Brain microvascular endothelial cell (primary cell): ENCODE measurements around the gene EME1.

Experiments used
- DNase-seq: peaks from one replicate; pipeline ENCODE4 v3.0.0-alpha.2; 2020
- H3K27ac ChIP-seq: fragments of 250-450 bp; sonication (Bioruptor Pico); 2 replicates; pipeline ENCODE4 v1.5.1; 2020; ENCODE audit warnings: mild to moderate bottlenecking, moderate library complexity
- H3K27me3 ChIP-seq: fragments of 250-450 bp; sonication (Bioruptor Pico); replicated peaks from 2 replicates; pipeline ENCODE4 v1.5.1; 2020; ENCODE audit warnings: mild to moderate bottlenecking
- H3K36me3 ChIP-seq: fragments of 250-450 bp; sonication (Bioruptor Pico); replicated peaks from 2 replicates; pipeline ENCODE4 v1.5.1; 2020; ENCODE audit warnings: mild to moderate bottlenecking
- H3K4me3 ChIP-seq: 2 replicates; pipeline ENCODE4 v1.5.1; 2011; ENCODE audit warnings: low read depth, mild to moderate bottlenecking, control low read depth, low read length, moderate library complexity
- in situ Hi-C: cut with HindIII; loops from 2 replicates; pipeline ENCODE4 v1.10.0; 2017; ENCODE audit warnings: low sequenced_read_pairs, low pct_ligation_motif_present
- TF ChIP-seq, protein P1 (sequence below): IDR thresholded peaks from 2 replicates; pipeline ENCODE4 v1.5.1; 2011; ENCODE audit warnings: low read depth, mild to moderate bottlenecking, moderate library complexity, low read length, control low read depth, inconsistent platforms; ENCODE audit errors: missing control alignments

Gene EME1

DNA sequence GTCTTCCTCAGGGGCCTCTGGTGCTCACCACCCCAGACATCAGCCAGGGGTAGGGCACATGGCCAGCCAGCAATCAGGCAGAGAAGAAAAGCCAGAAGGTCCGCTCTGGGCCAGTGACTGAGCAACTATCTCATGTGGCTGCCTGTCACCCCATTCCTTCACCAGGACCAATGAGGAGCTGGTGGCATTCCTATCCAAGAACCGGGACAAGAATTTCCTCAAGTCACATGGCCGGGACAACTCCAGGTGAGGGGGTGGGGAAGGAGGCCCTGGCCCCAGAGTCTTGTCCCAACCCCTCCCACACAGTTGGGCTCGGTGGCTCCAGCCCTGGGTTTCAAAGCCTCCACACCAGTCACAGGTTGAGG, 17.7 kb upstream of the EME1 start:
- in situ Hi-C loops, result no loop called here
- no peak overlapping the region for H3K27ac ChIP-seq
- H3K36me3 ChIP-seq, result peaks cover 52% of the 10 kb centered on the region

DNA sequence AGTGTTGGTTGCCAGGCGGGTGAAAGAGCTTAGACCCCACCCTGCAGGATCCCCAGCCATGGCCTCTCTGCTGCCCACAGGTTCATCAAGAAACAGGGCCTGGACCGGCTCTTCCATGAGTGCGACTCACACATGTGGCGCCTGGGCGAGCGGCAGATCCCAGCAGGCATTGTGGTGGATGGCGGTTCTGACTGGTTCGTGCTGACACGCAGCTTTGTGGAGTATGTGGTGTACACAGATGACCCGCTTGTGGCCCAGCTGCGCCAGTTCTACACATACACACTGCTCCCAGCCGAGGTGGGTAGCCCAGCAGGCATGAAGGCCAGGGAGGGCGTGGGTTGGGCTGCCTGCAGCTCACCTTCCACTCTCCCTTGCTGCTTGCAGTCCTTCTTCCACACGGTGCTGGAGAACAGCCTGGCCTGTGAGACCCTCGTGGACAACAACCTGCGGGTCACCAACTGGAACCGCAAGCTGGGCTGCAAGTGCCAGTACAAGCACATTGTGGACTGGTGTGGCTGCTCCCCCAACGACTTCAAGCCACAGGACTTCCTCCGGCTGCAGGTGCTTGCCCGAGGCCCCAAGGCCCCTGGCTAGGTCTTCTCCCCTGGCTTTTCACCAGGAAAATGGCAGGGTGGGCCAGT, 17.2 kb upstream of the EME1 start:
- H3K27me3 ChIP-seq, result no peaks in the 10 kb centered on the region
- TF ChIP-seq, protein P1, sequence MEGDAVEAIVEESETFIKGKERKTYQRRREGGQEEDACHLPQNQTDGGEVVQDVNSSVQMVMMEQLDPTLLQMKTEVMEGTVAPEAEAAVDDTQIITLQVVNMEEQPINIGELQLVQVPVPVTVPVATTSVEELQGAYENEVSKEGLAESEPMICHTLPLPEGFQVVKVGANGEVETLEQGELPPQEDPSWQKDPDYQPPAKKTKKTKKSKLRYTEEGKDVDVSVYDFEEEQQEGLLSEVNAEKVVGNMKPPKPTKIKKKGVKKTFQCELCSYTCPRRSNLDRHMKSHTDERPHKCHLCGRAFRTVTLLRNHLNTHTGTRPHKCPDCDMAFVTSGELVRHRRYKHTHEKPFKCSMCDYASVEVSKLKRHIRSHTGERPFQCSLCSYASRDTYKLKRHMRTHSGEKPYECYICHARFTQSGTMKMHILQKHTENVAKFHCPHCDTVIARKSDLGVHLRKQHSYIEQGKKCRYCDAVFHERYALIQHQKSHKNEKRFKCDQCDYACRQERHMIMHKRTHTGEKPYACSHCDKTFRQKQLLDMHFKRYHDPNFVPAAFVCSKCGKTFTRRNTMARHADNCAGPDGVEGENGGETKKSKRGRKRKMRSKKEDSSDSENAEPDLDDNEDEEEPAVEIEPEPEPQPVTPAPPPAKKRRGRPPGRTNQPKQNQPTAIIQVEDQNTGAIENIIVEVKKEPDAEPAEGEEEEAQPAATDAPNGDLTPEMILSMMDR, result no peak
- no peak for DNase-seq
- peaks cover 55% of the 10 kb centered on the region for H3K36me3 ChIP-seq
- H3K4me3 ChIP-seq, result no peak overlapping the region
- in situ Hi-C loops, result no loop called here
- no peak overlapping the region for H3K27ac ChIP-seq

More for the DNA sequence above, 17.7 kb upstream of the EME1 start:
- Histone ChIP-seq H3K4me3 (no peak overlapping the region), H3K27me3 (no peaks in the 10 kb centered on the region)
- DNase-seq, result no peak
- TF ChIP-seq, protein P1, result no peak

DNA sequence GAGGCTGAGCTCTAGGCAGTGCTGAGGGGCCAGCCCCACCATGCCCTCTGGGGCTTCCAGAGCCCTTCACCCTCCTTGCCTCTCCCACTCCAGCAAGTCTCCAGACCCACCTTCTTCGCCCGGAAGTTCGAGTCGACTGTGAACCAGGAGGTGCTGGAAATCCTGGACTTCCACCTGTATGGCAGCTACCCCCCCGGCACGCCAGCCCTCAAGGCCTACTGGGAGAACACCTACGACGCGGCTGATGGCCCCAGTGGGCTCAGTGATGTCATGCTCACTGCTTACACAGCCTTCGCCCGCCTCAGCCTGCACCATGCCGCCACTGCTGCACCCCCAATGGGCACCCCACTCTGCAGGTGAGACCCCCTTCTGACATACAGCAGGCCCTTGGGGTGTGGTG, 16.6 kb upstream of the EME1 start:
- Histone ChIP-seq H3K27me3 (no peaks in the 10 kb centered on the region), H3K36me3 (peaks cover 58% of the 10 kb centered on the region), H3K27ac (no peak overlapping the region), H3K4me3 (no peak overlapping the region)
- in situ Hi-C loops, result no loop called here
- TF ChIP-seq, protein P1, result no peak
- no peak for DNase-seq

DNA sequence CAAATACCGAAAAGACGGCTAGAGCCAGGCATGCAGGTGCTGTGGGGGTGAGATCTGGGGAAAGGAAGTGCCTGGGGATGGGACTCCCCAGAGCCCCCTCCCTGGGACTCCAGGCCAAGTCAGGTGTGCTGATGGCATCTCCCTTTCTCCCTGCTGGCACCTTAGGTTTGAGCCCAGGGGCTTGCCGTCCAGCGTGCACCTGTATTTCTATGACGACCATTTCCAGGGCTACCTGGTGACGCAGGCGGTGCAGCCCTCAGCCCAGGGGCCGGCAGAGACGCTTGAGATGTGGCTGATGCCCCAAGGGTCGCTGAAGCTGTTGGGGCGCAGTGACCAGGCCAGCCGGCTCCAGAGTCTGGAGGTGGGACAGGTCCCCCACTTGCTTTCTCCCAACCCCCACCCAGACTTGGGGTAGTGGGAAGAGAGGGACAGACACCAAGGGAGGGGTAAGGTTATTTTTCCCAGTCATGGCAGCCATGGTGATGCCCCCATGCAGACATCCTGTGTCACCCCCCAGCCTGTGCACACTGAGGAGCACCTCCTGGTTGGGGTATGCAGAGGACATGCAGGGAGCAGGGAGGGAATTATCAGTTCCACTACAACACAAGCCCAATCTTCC, 16.0 kb upstream of the EME1 start:
- DNase-seq, result no peak
- H3K27me3 ChIP-seq, result no peaks in the 10 kb centered on the region
- no peak overlapping the region for H3K4me3 ChIP-seq
- in situ Hi-C loops, result no loop called here
- TF ChIP-seq, protein P1, result no peak
- peaks cover 58% of the 10 kb centered on the region for H3K36me3 ChIP-seq
- H3K27ac ChIP-seq, result no peak overlapping the region

DNA sequence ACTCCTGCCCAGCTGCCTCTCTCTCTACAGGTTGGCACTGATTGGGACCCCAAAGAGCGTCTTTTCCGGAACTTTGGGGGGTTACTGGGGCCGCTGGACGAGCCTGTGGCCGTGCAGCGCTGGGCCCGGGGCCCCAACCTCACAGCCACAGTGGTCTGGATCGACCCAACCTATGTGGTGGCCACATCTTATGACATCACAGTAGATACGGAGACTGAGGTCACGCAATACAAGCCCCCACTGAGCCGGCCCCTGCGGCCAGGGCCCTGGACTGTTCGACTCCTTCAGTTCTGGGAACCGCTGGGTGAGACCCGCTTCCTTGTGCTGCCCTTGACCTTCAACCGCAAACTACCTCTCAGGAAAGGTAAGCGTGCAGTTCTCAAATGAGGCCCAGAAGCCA, 14.9 kb upstream of the EME1 start:
- in situ Hi-C loops, result no loop called here
- Histone ChIP-seq H3K36me3 (peaks cover 58% of the 10 kb centered on the region), H3K27ac (no peak overlapping the region), H3K4me3 (no peak overlapping the region), H3K27me3 (no peaks in the 10 kb centered on the region)
- no peak for DNase-seq
- TF ChIP-seq, protein P1, result no peak
